ENCODE data around the gene SRRM3.
"Not testable (repeated sequence)": the region's sequence is repeated elsewhere in the genome, so short reads cannot be mapped to it uniquely, and the experiment has no call there.

Gene SRRM3
- 0 to 0.31 reads per million in 2 donors for total RNA-seq

GRCh38 chr7:76201732-76202665 lies at the start of gene SRRM3:
TSS of gene SRRM3 (plus strand) at chr7:76201896. CDS start at chr7:76235067, 33,171 bp downstream.
- peak; percentile 67 to 87 (median 74) for DNase-seq

GRCh38 chr7:76151932-76152331 lies 49.8 kb upstream of the SRRM3 start:
- DNase-seq, result no peak

GRCh38 chr7:76153571-76154230 lies 48.0 kb upstream of the SRRM3 start:
- DNase-seq, result peak in 2 of 5 experiments; percentile 41 to 65

- no peak for DNase-seq
Measured at GRCh38 chr7:76155938-76156337, 45.8 kb upstream of the SRRM3 start.

- not testable (repeated sequence) for DNase-seq
Measured at GRCh38 chr7:76156992-76157685, 44.6 kb upstream of the SRRM3 start.

- DNase-seq, result not testable (repeated sequence)
Measured at GRCh38 chr7:76158416-76158815, 43.3 kb upstream of the SRRM3 start.

- DNase-seq, result not testable (repeated sequence)
Measured at GRCh38 chr7:76162416-76163170, 39.1 kb upstream of the SRRM3 start.

GRCh38 chr7:76163812-76164211 lies 37.9 kb upstream of the SRRM3 start:
- not testable (repeated sequence) for DNase-seq

GRCh38 chr7:76165106-76165972 lies 36.4 kb upstream of the SRRM3 start:
- no peak for DNase-seq

- DNase-seq, result no peak
Measured at GRCh38 chr7:76165973-76166403, 35.7 kb upstream of the SRRM3 start.

GRCh38 chr7:76166404-76167255 lies 35.1 kb upstream of the SRRM3 start:
- peak; percentile 74 to 95 (median 83) for DNase-seq

- DNase-seq, result no peak
Measured at GRCh38 chr7:76173566-76174205, 28.0 kb upstream of the SRRM3 start.

GRCh38 chr7:76176951-76177350 lies 24.7 kb upstream of the SRRM3 start:
- not testable (repeated sequence) for DNase-seq

- DNase-seq, result no peak
Measured at GRCh38 chr7:76179686-76180085, 22.0 kb upstream of the SRRM3 start.

GRCh38 chr7:76182225-76182960 lies 19.3 kb upstream of the SRRM3 start:
- no peak for DNase-seq

- no peak for DNase-seq
Measured at GRCh38 chr7:76185187-76185896, 16.4 kb upstream of the SRRM3 start.

GRCh38 chr7:76187272-76187671 lies 14.4 kb upstream of the SRRM3 start:
- DNase-seq, result no peak

- DNase-seq, result no peak
Measured at GRCh38 chr7:76189276-76189675, 12.4 kb upstream of the SRRM3 start.

Measured in T-helper 2 cell (primary cell).